HepG2 (cell line): Measurements from ENCODE around the gene PIK3CD. TPM values are rescaled to one million over a fixed set of nuclear protein-coding genes. Genes with fewer than 3 reads are reported as not detected.

Experiments used
- AKNA ChIP-seq: sonication (generic); formaldehyde crosslinking; IDR thresholded peaks from 2 replicates; pipeline ENCODE4 v1.4.0; 2020; ENCODE audit warnings: missing genetic modification reagents, borderline replicate concordance
- BRF2 ChIP-seq: sonication (generic); formaldehyde crosslinking; IDR thresholded peaks from 2 replicates; pipeline ENCODE4 v1.8.1; 2022; ENCODE audit warnings: mild to moderate bottlenecking, missing genetic modification reagents
- CBX1 ChIP-seq: IDR thresholded peaks from one replicate; pipeline ENCODE4 v1.6.1; 2016; ENCODE audit warnings: antibody characterized with exemption, low read depth
- GATAD2A ChIP-seq: IDR thresholded peaks from 2 replicates; pipeline ENCODE4 v1.6.1; 2016
- HNF4G ChIP-seq, 2 experiments: sonication (generic) in 1 of 2; formaldehyde crosslinking in 1 of 2; IDR thresholded peaks; 2 replicates each; pipeline versions ENCODE4 v1.4.0 to v1.6.1; 2011 to 2020; ENCODE audit warnings: borderline replicate concordance in 2 of 2, low read depth in 2 of 2, mild to moderate bottlenecking in 2 of 2, low read length in 1 of 2, missing genetic modification reagents in 1 of 2, moderate library complexity in 1 of 2
- NFE2L2 ChIP-seq: fragments of 150-350 bp; IDR thresholded peaks from 2 replicates; pipeline ENCODE4 v1.6.1; 2014; ENCODE audit warnings: low read length
- POLR2G ChIP-seq: fragments of 200-400 bp; formaldehyde crosslinking; IDR thresholded peaks from 2 replicates; pipeline ENCODE4 v1.6.1; 2018; ENCODE audit warnings: mild to moderate bottlenecking, low read depth, low read length, moderate library complexity
- SCMH1 ChIP-seq: sonication (generic); formaldehyde crosslinking; IDR thresholded peaks from 2 replicates; pipeline ENCODE4 v1.9.0; 2021; ENCODE audit warnings: missing genetic modification reagents, mild to moderate bottlenecking, borderline replicate concordance
- ZBED4 ChIP-seq: sonication (generic); formaldehyde crosslinking; IDR thresholded peaks from 2 replicates; pipeline ENCODE4 v1.4.0; 2020; ENCODE audit warnings: missing genetic modification reagents, borderline replicate concordance
- ZEB1 ChIP-seq: IDR thresholded peaks from 2 replicates; pipeline ENCODE4 v1.6.1; 2012; ENCODE audit warnings: mild to moderate bottlenecking, low read depth, inconsistent platforms; ENCODE audit not compliant: insufficient replicate concordance
- ZNF136 ChIP-seq: sonication (generic); formaldehyde crosslinking; IDR thresholded peaks from 2 replicates; pipeline ENCODE4 v1.8.1; 2022; ENCODE audit warnings: low read depth, mild to moderate bottlenecking, moderate library complexity, missing genetic modification reagents
- ZNF274 ChIP-seq: sonication (generic); formaldehyde crosslinking; IDR thresholded peaks from 2 replicates; pipeline ENCODE4 v1.5.1; 2020; ENCODE audit warnings: mild to moderate bottlenecking, missing genetic modification reagents
- ZNF343 ChIP-seq: sonication (generic); formaldehyde crosslinking; IDR thresholded peaks from 2 replicates; pipeline ENCODE4 v1.4.0; 2020; ENCODE audit warnings: mild to moderate bottlenecking, missing genetic modification reagents
- ZNF616 ChIP-seq: sonication (generic); formaldehyde crosslinking; IDR thresholded peaks from 2 replicates; pipeline ENCODE4 v1.5.0; 2020; ENCODE audit warnings: low read depth, mild to moderate bottlenecking, missing genetic modification reagents
- ZNF639 ChIP-seq: conservative IDR thresholded peaks from 2 replicates; pipeline ENCODE4 v1.6.1; 2018; ENCODE audit warnings: missing genetic modification reagents
- ZNF883 ChIP-seq: sonication (generic); formaldehyde crosslinking; IDR thresholded peaks from 2 replicates; pipeline ENCODE4 v1.5.1; 2020; ENCODE audit warnings: mild to moderate bottlenecking, missing genetic modification reagents; ENCODE audit errors: not compliant biosample characterization
- polyA plus RNA-seq, 8 experiments: library from polyadenylated mRNA; depleted of rRNA in 3 of 8; stranded (reverse) in 7 of 8; unstranded in 1 of 8; fragments of >200 nt; fragmentation: Illumina TruSeq in 4 of 8; extraction: Trizol in 4 of 8; gene quantifications; 2 replicates each; pipeline versions ENCODE4 v1.2.1 to v1.2.3, GENCODE V29; 2011 to 2016; ENCODE audit warnings: low read depth in 4 of 8, missing spikeins in 1 of 8, mixed read lengths in 1 of 8; ENCODE audit not compliant: insufficient read depth in 1 of 8
- total RNA-seq, 5 experiments: library from RNA; depleted of rRNA; stranded (reverse); fragments of >200 nt; fragmentation: Illumina TruSeq; extraction: Trizol; gene quantifications; 2 replicates each; pipeline ENCODE4 v1.2.3, GENCODE V29; 2016; ENCODE audit warnings: low read depth in 1 of 5

PIK3CD gene
- total and polyA plus RNA-seq, 2 of the 13 experiments (the other 11 are each of a cell fraction or from before 2014, with no cell fraction given), result 7.1 to 10.0 TPM

- TF ChIP-seq ZNF136 (CRISPR knock-in tag), result 0 out of 2 replicates have a peak, but pooled peaks have one; percentile 15
- no peak for TF ChIP-seq ZNF343 (CRISPR knock-in tag)
- no peak for TF ChIP-seq AKNA (CRISPR knock-in tag)
- TF ChIP-seq ZNF639, result no peak
- TF ChIP-seq SCMH1, result no peak
- TF ChIP-seq ZEB1, result no peak
- peak; percentile 62 for TF ChIP-seq ZNF274 (CRISPR knock-in tag)
- TF ChIP-seq ZBED4 (CRISPR knock-in tag), result no peak
- TF ChIP-seq NFE2L2, result no peak
- no peak for TF ChIP-seq BRF2 (CRISPR knock-in tag)
- no peak for TF ChIP-seq CBX1
- no peak for TF ChIP-seq ZNF616
- peak; percentile 24; the same call in 1 of the 2 replicates for TF ChIP-seq HNF4G (IDR thresholded peaks at IDR 0.05; ENCODE audit: borderline replicate concordance, low read depth, low read length)
- no peak for TF ChIP-seq HNF4G (CRISPR knock-in tag; IDR thresholded peaks at IDR 0.05; ENCODE audit: borderline replicate concordance, low read depth)
- peak; percentile 33 for TF ChIP-seq ZNF883
- no peak for TF ChIP-seq GATAD2A
- TF ChIP-seq POLR2G, result no peak
Measured at GRCh38 chr1:9687120-9687873, 35.8 kb downstream of the PIK3CD start (continued).
